HepG2 (cell line): Measurements from ENCODE around the gene MEIOB. TPM values are rescaled to one million over a fixed set of nuclear protein-coding genes. Genes with fewer than 3 reads are reported as not detected.

ENCODE experiments used
- ATAC-seq: fragments of 200-7000 bp; cut with Tn5 transposase; 3 replicates; pipeline ENCODE4 v1.9.1; 2020; ENCODE audit warnings: mild to moderate bottlenecking, moderate library complexity
- BruUV-seq: library from RNA; stranded (reverse); fragments of 400-500 nt; replicated peaks from 2 replicates; lab custom pipeline; 2021; lab: Mats Ljungman, UMichigan
- CTCF ChIA-PET: fragments of 300-600 bp; formaldehyde crosslinking; extraction: SDS; loops from one replicate; lab custom pipeline; 2021; ENCODE audit warnings: low total read pairs, inconsistent platforms, low intra/inter-chr PET ratio; lab: Yijun Ruan, JAX
- POLR2A ChIA-PET: fragments of 350-600 bp; sonication (Branson Sonifier 250); formaldehyde crosslinking; loops from one replicate; lab custom pipeline; 2020; ENCODE audit warnings: antibody characterized with exemption, inconsistent platforms; lab: Yijun Ruan, JAX
- DNase-seq: peaks from one replicate; pipeline ENCODE4 v3.0.0-alpha.2; 2015; ENCODE audit warnings: low spot score
- FAIRE-seq: peaks from 3 replicates; lab custom pipeline; 2011; peaks lifted over from hg19 to GRCh38; lab: Jason Lieb, UNC
- H2AFZ ChIP-seq: one replicate; pipeline ENCODE4 v1.6.1; 2011; ENCODE audit warnings: low read length, inconsistent platforms
- H3K27ac ChIP-seq: fragments of 300-600 bp; 3 replicates; pipeline ENCODE4 v1.8.0; 2011; ENCODE audit warnings: mixed run types, mild to moderate bottlenecking, mixed read lengths, low read length, inconsistent platforms; ENCODE audit not compliant: insufficient read depth; ENCODE audit errors: extremely low read length
- H3K27me3 ChIP-seq, 2 experiments: fragments of 200-600 bp in 1 of 2; 2 replicates in 1 of 2; 3 replicates in 1 of 2; pipeline versions ENCODE4 v1.6.0 to v1.8.0; 2011; ENCODE audit warnings: low read length in 2 of 2, mild to moderate bottlenecking in 2 of 2, moderate library complexity in 2 of 2, inconsistent platforms in 1 of 2; ENCODE audit not compliant: insufficient read depth in 2 of 2, control insufficient read depth in 1 of 2
- H3K36me3 ChIP-seq, 2 experiments: fragments of 200-600 bp in 1 of 2; replicated peaks in 1 of 2; 2 replicates in 1 of 2; 3 replicates in 1 of 2; pipeline versions ENCODE4 v1.5.1 to v1.8.0; 2011; ENCODE audit warnings: low read length in 2 of 2, inconsistent platforms in 1 of 2; ENCODE audit not compliant: insufficient read depth in 2 of 2, control insufficient read depth in 1 of 2
- H3K4me1 ChIP-seq: 2 replicates; pipeline ENCODE4 v1.5.1; 2012; ENCODE audit warnings: low read length, inconsistent platforms; ENCODE audit not compliant: insufficient read depth
- H3K4me2 ChIP-seq: 2 replicates; pipeline ENCODE4 v1.6.0; 2011; ENCODE audit warnings: low read depth, low read length, inconsistent platforms
- H3K4me3 ChIP-seq, 3 experiments: fragments of 200-600 bp in 1 of 3; sonication (generic), shearing (Covaris generic) in 1 of 3; replicated peaks in 1 of 3; 2 replicates each; pipeline ENCODE4 v1.5.1; 2011 to 2016; ENCODE audit warnings: low read length in 3 of 3, inconsistent platforms in 2 of 3, low read depth in 2 of 3, mild to moderate bottlenecking in 2 of 3, control low read depth in 1 of 3, mixed read lengths in 1 of 3; ENCODE audit not compliant: insufficient read depth in 1 of 3
- H3K79me2 ChIP-seq: one replicate; pipeline ENCODE4 v1.6.1; 2011; ENCODE audit warnings: low read length, inconsistent platforms; ENCODE audit not compliant: insufficient read depth
- H3K9ac ChIP-seq: 2 replicates; pipeline ENCODE4 v1.6.0; 2011; ENCODE audit warnings: mild to moderate bottlenecking, low read depth, low read length, inconsistent platforms; ENCODE audit not compliant: insufficient read depth
- H3K9me3 ChIP-seq: 2 replicates; pipeline ENCODE4 v1.5.1; 2012; ENCODE audit warnings: mild to moderate bottlenecking, low read length
- H4K20me1 ChIP-seq: 2 replicates; pipeline ENCODE4 v1.6.0; 2011; ENCODE audit warnings: inconsistent platforms, mild to moderate bottlenecking, low read length, moderate library complexity; ENCODE audit not compliant: insufficient read depth
- HNRNPK ChIP-seq: fragments of 200-400 bp; formaldehyde crosslinking; IDR thresholded peaks from 2 replicates; pipeline ENCODE4 v1.6.1; 2018; ENCODE audit warnings: low read length, low read depth, moderate library complexity, mild to moderate bottlenecking; ENCODE audit not compliant: poor library complexity, severe bottlenecking
- IKZF1 ChIP-seq: fragments of 450-650 bp; IDR thresholded peaks from 2 replicates; pipeline ENCODE4 v1.7.1; 2016
- JUN ChIP-seq: sonication (generic); formaldehyde crosslinking; IDR thresholded peaks from 2 replicates; pipeline ENCODE4 v1.4.0; 2020; ENCODE audit warnings: mild to moderate bottlenecking, missing genetic modification reagents
- KLF16 ChIP-seq, 2 experiments: sonication (generic) in 1 of 2; formaldehyde crosslinking in 1 of 2; IDR thresholded peaks; 2 replicates each; pipeline versions ENCODE4 v1.6.1 to v1.8.0; 2016 to 2023; ENCODE audit warnings: missing genetic modification reagents in 2 of 2, missing compliant biosample characterization in 1 of 2
- MED13 ChIP-seq: sonication (generic); formaldehyde crosslinking; IDR thresholded peaks from 2 replicates; pipeline ENCODE4 v1.5.0; 2020; ENCODE audit warnings: missing genetic modification reagents
- MEIS2 ChIP-seq: sonication (generic); formaldehyde crosslinking; IDR thresholded peaks from 2 replicates; pipeline ENCODE4 v1.9.0; 2021; ENCODE audit warnings: mild to moderate bottlenecking, missing genetic modification reagents
- MLX ChIP-seq: IDR thresholded peaks from 2 replicates; pipeline ENCODE4 v1.6.1; 2016
- SOX5 ChIP-seq: IDR thresholded peaks from 2 replicates; pipeline ENCODE4 v1.6.1; 2016; ENCODE audit warnings: borderline replicate concordance
- SYNCRIP ChIP-seq: fragments of 200-400 bp; formaldehyde crosslinking; IDR thresholded peaks from 2 replicates; pipeline ENCODE4 v1.6.1; 2018; ENCODE audit warnings: mild to moderate bottlenecking, low read depth, low read length; ENCODE audit not compliant: insufficient read depth
- U2AF1 ChIP-seq: fragments of 200-400 bp; formaldehyde crosslinking; optimal IDR thresholded peaks from 2 replicates; pipeline ENCODE3; 2017; ENCODE audit warnings: mild to moderate bottlenecking, low read depth, low read length
- ZNF30 ChIP-seq: sonication (generic); formaldehyde crosslinking; IDR thresholded peaks from 2 replicates; pipeline ENCODE4 v1.5.0; 2020; ENCODE audit warnings: mild to moderate bottlenecking, missing genetic modification reagents
- ZNF598 ChIP-seq: sonication (generic); formaldehyde crosslinking; IDR thresholded peaks from 2 replicates; pipeline ENCODE4 v1.5.1; 2020; ENCODE audit warnings: mild to moderate bottlenecking, missing genetic modification reagents, borderline replicate concordance
- ZNF883 ChIP-seq: sonication (generic); formaldehyde crosslinking; IDR thresholded peaks from 2 replicates; pipeline ENCODE4 v1.5.1; 2020; ENCODE audit warnings: mild to moderate bottlenecking, missing genetic modification reagents; ENCODE audit errors: not compliant biosample characterization
- WGBS: methylation state at CpG from one replicate; pipeline ENCODE4 v1.1.6; 2017; ENCODE audit warnings: low lambda C conversion rate; 5-methylcytosine and 5-hydroxymethylcytosine counted together
- in situ Hi-C: cut with HindIII; loops from 2 replicates; pipeline ENCODE4 v1.10.0; 2017; ENCODE audit warnings: low pct_unique_long_range_greater_than_20kb; ENCODE audit not compliant: extremely low pct_ligation_motif_present
- intact Hi-C: fragments of 100-400 bp; cut with micrococcal nuclease; formaldehyde crosslinking; loops from one replicate; pipeline ENCODE4 v1.10.0; 2022; ENCODE audit not compliant: unreplicated experiment
- polyA plus RNA-seq, 8 experiments: library from polyadenylated mRNA; depleted of rRNA in 3 of 8; stranded (reverse) in 7 of 8; unstranded in 1 of 8; fragments of >200 nt; fragmentation: Illumina TruSeq in 4 of 8; extraction: Trizol in 4 of 8; gene quantifications; 2 replicates each; pipeline versions ENCODE4 v1.2.1 to v1.2.3, GENCODE V29; 2011 to 2016; ENCODE audit warnings: low read depth in 4 of 8, missing spikeins in 1 of 8, mixed read lengths in 1 of 8; ENCODE audit not compliant: insufficient read depth in 1 of 8
- total RNA-seq, 5 experiments: library from RNA; depleted of rRNA; stranded (reverse); fragments of >200 nt; fragmentation: Illumina TruSeq; extraction: Trizol; gene quantifications; 2 replicates each; pipeline ENCODE4 v1.2.3, GENCODE V29; 2016; ENCODE audit warnings: low read depth in 1 of 5

Gene MEIOB
- total and polyA plus RNA-seq, 2 of the 13 experiments (the other 11 are each of a cell fraction or from before 2014, with no cell fraction given), result 0.17 TPM; not detected in 1

- DNase-seq (no peak), ATAC-seq (no peak), FAIRE-seq (no peak)
- no peak overlapping the region for H3K27ac ChIP-seq
- H4K20me1 ChIP-seq, result no peaks in the 10 kb centered on the region
- no peak overlapping the region for H3K4me2 ChIP-seq
- in situ Hi-C loops, result no loop called here
- no peak overlapping the region for H3K4me3 ChIP-seq
- no peak overlapping the region for H2AFZ ChIP-seq
- 15% methylated on average over 4 of the region's 4 CpGs for WGBS
- no peaks in the 10 kb centered on the region for H3K36me3 ChIP-seq
- H3K9me3 ChIP-seq, result no peaks in the 10 kb centered on the region
- H3K9ac ChIP-seq, result no peak overlapping the region
- POLR2A ChIA-PET, result no interaction called here
- intact Hi-C loops, result no loop called here
- no peaks in the 10 kb centered on the region for H3K79me2 ChIP-seq
- no TSS peak for BruUV-seq
- H3K4me1 ChIP-seq, result peaks cover 3% of the 10 kb centered on the region
- CTCF ChIA-PET, result no interaction called here
- TF ChIP-seq MED13 (no peak), U2AF1 (no peak)
- no peaks in the 10 kb centered on the region for H3K27me3 ChIP-seq
Observed at GRCh38 chr16:1845985-1846384, 26.0 kb downstream of the MEIOB start.

- H3K9me3 ChIP-seq, result no peaks in the 10 kb centered on the region
- H4K20me1 ChIP-seq, result no peaks in the 10 kb centered on the region
- H3K4me1 ChIP-seq, result peaks cover 9% of the 10 kb centered on the region
- intact Hi-C loops, result no loop called here
- WGBS, result 87% methylated on average over 8 of the region's 9 CpGs
- no peaks in the 10 kb centered on the region for H3K79me2 ChIP-seq
- FAIRE-seq, result no peak
- in situ Hi-C loops, result no loop called here
- H3K27ac ChIP-seq, result no peak overlapping the region
- TF ChIP-seq JUN (CRISPR knock-in tag) (no peak), MEIS2 (no peak), HNRNPK (no peak), SYNCRIP (no peak), SOX5 (CRISPR knock-in tag) (no peak), MLX (CRISPR knock-in tag) (no peak), ZNF30 (CRISPR knock-in tag) (no peak), IKZF1 (no peak), ZNF598 (CRISPR knock-in tag) (no peak), ZNF883 (no peak), KLF16 (CRISPR knock-in tag; IDR thresholded peaks at IDR 0.05) (no peak)
- TF ChIP-seq, all 625 proteins: peak for 0
- ATAC-seq (no peak), DNase-seq (no peak)
- CTCF ChIA-PET, result no interaction called here
- Histone ChIP-seq H3K36me3 (no peaks in the 10 kb centered on the region), H3K27me3 (no peaks in the 10 kb centered on the region), H3K9ac (no peak overlapping the region), H2AFZ (no peak overlapping the region), H3K4me3 (no peak overlapping the region), H3K4me2 (no peak overlapping the region)
- no TSS peak for BruUV-seq
- POLR2A ChIA-PET, result interaction anchor here (0.6 kb wide), 1 partner anchor 101 kb away, joined by 4 read pairs; no protein-coding TSS in a partner anchor
Observed at GRCh38 chr16:1839554-1839953, 32.4 kb downstream of the MEIOB start.
